CD4-positive, alpha-beta T cell treated with Interferon gamma for 1 hour (primary cell): ENCODE measurements around the gene EDA.

Source experiments
- DNase-seq: peaks from one replicate; pipeline ENCODE4 v3.0.0-alpha.2; 2020

Gene EDA

GRCh38 chrX:69615779-69616456, at the start of gene EDA:
Gene EDA, plus strand, starts transcription at chrX:69616113.
- DNase-seq = peak; percentile 55

- DNase-seq = no peak
These were observed 47.1 kb upstream of the EDA start for GRCh38 chrX:69568828-69569227.

GRCh38 chrX:69597399-69597798, 18.5 kb upstream of the EDA start:
- no peak for DNase-seq

GRCh38 chrX:69600182-69600581, 15.7 kb upstream of the EDA start:
- no peak for DNase-seq

GRCh38 chrX:69603566-69604194, 12.2 kb upstream of the EDA start:
- DNase-seq = no peak

- DNase-seq = no peak
These were observed 10.4 kb upstream of the EDA start for GRCh38 chrX:69605521-69605920.

GRCh38 chrX:69607616-69608015, 8.3 kb upstream of the EDA start:
- no peak for DNase-seq

- DNase-seq = no peak
These were observed 2.0 kb upstream of the EDA start for GRCh38 chrX:69613946-69614345.

- no peak for DNase-seq
These were observed 1.0 kb upstream of the EDA start for GRCh38 chrX:69614886-69615285.

GRCh38 chrX:69615342-69615741, 571 bp upstream of the EDA start:
- no peak for DNase-seq

GRCh38 chrX:69616457-69617203, 717 bp downstream of the EDA start:
- DNase-seq = no peak

- DNase-seq = no peak
These were observed 2.9 kb downstream of the EDA start for GRCh38 chrX:69618803-69619202.

GRCh38 chrX:69626129-69626528, 10.2 kb downstream of the EDA start:
- no peak for DNase-seq

- no peak for DNase-seq
These were observed 11.8 kb downstream of the EDA start for GRCh38 chrX:69627744-69628143.

GRCh38 chrX:69630147-69630546, 14.2 kb downstream of the EDA start:
- DNase-seq = no peak

GRCh38 chrX:69664693-69665092, 48.8 kb downstream of the EDA start:
- no peak for DNase-seq

- DNase-seq = no peak
These were observed 54.2 kb downstream of the EDA start for GRCh38 chrX:69670001-69670555.

GRCh38 chrX:69674891-69675290, 59.0 kb downstream of the EDA start:
- DNase-seq = no peak

- DNase-seq = no peak
These were observed 89.9 kb downstream of the EDA start for GRCh38 chrX:69705818-69706217.

GRCh38 chrX:69718102-69718501, 102.2 kb downstream of the EDA start:
- DNase-seq = no peak

- no peak for DNase-seq
These were observed 108.4 kb downstream of the EDA start for GRCh38 chrX:69724307-69724706.

GRCh38 chrX:69740317-69740716, 124.4 kb downstream of the EDA start:
- DNase-seq = no peak

GRCh38 chrX:69741721-69742120, 125.8 kb downstream of the EDA start:
- no peak for DNase-seq

GRCh38 chrX:69746051-69746450, 130.1 kb downstream of the EDA start:
- no peak for DNase-seq
